ENCODE results near the gene TTC3. TPM values are rescaled to one million over a fixed set of nuclear protein-coding genes. Genes with fewer than 3 reads are reported as not detected.

The TTC3 gene
- total RNA-seq, 1 donor from 2014 or later, result 44.3 TPM

DNA sequence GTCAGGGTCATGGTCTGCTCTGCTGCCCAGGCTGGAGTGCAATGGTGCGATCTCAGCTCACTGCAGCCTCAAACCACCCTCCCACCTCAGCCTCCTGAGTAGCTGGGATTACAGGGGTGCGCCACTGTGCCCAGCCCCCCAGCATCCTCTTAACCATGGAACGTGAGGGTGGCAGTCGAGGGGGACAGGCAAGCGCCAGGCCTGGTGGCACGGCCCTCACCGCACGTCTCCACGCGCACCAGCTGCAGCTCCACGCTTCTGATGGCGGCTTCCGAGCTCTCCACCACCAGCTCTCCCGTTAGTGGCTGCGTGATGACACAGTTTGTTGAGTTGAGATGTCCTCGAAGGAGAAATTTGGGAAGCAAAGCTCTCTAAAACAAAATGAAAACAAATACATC, 154.9 kb downstream of the TTC3 start:
- intact Hi-C loops (cut with micrococcal nuclease), result no loop called here
- Histone ChIP-seq H3K4me3 (no peak overlapping the region), H3K27me3 (ENCODE audit: low read depth) (no peaks in the 10 kb centered on the region), H3K36me3 (peaks cover 95% of the 10 kb centered on the region), H3K27ac (replicated peaks) (no peak overlapping the region), H3K4me1 (no peaks in the 10 kb centered on the region), H3K9me3 (replicated peaks) (no peaks in the 10 kb centered on the region)
- no peak for DNase-seq
- TF ChIP-seq, protein P1, sequence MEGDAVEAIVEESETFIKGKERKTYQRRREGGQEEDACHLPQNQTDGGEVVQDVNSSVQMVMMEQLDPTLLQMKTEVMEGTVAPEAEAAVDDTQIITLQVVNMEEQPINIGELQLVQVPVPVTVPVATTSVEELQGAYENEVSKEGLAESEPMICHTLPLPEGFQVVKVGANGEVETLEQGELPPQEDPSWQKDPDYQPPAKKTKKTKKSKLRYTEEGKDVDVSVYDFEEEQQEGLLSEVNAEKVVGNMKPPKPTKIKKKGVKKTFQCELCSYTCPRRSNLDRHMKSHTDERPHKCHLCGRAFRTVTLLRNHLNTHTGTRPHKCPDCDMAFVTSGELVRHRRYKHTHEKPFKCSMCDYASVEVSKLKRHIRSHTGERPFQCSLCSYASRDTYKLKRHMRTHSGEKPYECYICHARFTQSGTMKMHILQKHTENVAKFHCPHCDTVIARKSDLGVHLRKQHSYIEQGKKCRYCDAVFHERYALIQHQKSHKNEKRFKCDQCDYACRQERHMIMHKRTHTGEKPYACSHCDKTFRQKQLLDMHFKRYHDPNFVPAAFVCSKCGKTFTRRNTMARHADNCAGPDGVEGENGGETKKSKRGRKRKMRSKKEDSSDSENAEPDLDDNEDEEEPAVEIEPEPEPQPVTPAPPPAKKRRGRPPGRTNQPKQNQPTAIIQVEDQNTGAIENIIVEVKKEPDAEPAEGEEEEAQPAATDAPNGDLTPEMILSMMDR (IDR thresholded peaks at IDR 0.05; ENCODE audit: borderline replicate concordance), result no peak

GRCh38 chr21:37230632-37231248, 157.7 kb downstream of the TTC3 start:
- Histone ChIP-seq H3K4me3 (no peak overlapping the region), H3K4me1 (no peaks in the 10 kb centered on the region), H3K36me3 (peaks cover 92% of the 10 kb centered on the region), H3K9me3 (replicated peaks) (no peaks in the 10 kb centered on the region), H3K27ac (replicated peaks) (no peak overlapping the region), H3K27me3 (ENCODE audit: low read depth) (no peaks in the 10 kb centered on the region)
- no peak for DNase-seq
- TF ChIP-seq, protein P1 (IDR thresholded peaks at IDR 0.05; ENCODE audit: borderline replicate concordance), result no peak
- intact Hi-C loops (cut with micrococcal nuclease), result no loop called here

GRCh38 chr21:37231249-37231645, 158.2 kb downstream of the TTC3 start:
- H3K4me3 ChIP-seq, result no peak overlapping the region
- H3K36me3 ChIP-seq, result peaks cover 90% of the 10 kb centered on the region
- TF ChIP-seq, protein P1 (IDR thresholded peaks at IDR 0.05; ENCODE audit: borderline replicate concordance), result no peak
- no peaks in the 10 kb centered on the region for H3K27me3 ChIP-seq (ENCODE audit: low read depth)
- intact Hi-C loops (cut with micrococcal nuclease), result no loop called here
- H3K9me3 ChIP-seq (replicated peaks), result no peaks in the 10 kb centered on the region
- H3K27ac ChIP-seq (replicated peaks), result no peak overlapping the region
- DNase-seq, result no peak
- H3K4me1 ChIP-seq, result no peaks in the 10 kb centered on the region

DNA sequence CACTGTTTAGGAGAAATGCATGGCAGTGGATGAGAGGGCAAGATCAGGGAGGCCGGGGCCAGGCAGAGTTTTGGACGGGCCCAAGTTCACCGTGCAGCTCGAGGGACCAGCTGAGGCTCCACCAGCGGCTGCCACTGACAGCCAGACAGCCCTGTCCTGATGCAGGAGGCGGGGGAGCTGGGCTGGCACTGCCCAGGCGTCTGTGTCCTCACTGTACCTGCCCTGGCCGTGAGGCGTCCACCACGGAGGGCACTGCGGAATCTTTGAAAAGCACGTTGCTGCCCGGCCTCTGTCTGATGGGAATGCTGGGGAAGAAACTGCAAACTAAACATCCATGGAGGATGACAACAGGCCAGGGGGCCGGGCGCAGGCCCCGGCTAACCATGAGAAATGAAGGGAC, 158.6 kb downstream of the TTC3 start:
- no peak for DNase-seq

GRCh38 chr21:37232274-37233018, 159.4 kb downstream of the TTC3 start:
- Histone ChIP-seq H3K36me3 (peaks cover 90% of the 10 kb centered on the region), H3K9me3 (replicated peaks) (no peaks in the 10 kb centered on the region), H3K4me1 (peaks cover under 1% of the 10 kb centered on the region), H3K4me3 (no peak overlapping the region), H3K27me3 (ENCODE audit: low read depth) (no peaks in the 10 kb centered on the region), H3K27ac (replicated peaks) (no peak overlapping the region)
- no peak for DNase-seq
- intact Hi-C loops (cut with micrococcal nuclease), result no loop called here
- TF ChIP-seq, protein P1 (IDR thresholded peaks at IDR 0.05; ENCODE audit: borderline replicate concordance), result no peak

More for the DNA sequence above, 158.6 kb downstream of the TTC3 start:
- peaks cover 90% of the 10 kb centered on the region for H3K36me3 ChIP-seq
- TF ChIP-seq, protein P1 (IDR thresholded peaks at IDR 0.05; ENCODE audit: borderline replicate concordance), result no peak
- H3K4me3 ChIP-seq, result no peak overlapping the region
- H3K27me3 ChIP-seq (ENCODE audit: low read depth), result no peaks in the 10 kb centered on the region
- H3K27ac ChIP-seq (replicated peaks), result no peak overlapping the region
- intact Hi-C loops (cut with micrococcal nuclease), result no loop called here
- H3K9me3 ChIP-seq (replicated peaks), result no peaks in the 10 kb centered on the region
- no peaks in the 10 kb centered on the region for H3K4me1 ChIP-seq
